Stimulated activated naive CD8-positive, alpha-beta T cell treated with anti-CD3 and anti-CD28 coated beads, Interleukin-15, Interleukin-2, amounts not matched to agents 100 U/mL and 50 U/mL, for 24 hours (primary cell): Measurements from ENCODE around the gene DNM1.
"Not testable (repeated sequence)": the region's sequence is repeated elsewhere in the genome, so short reads cannot be mapped to it uniquely, and the experiment has no call there.

Source experiments
- ATAC-seq: fragments of 150-1000 bp; cut with Tn5 transposase; one replicate; pipeline ENCODE4 v1.10.0; 2021
- DNase-seq: peaks from one replicate; pipeline ENCODE4 v3.0.0; 2021

The DNM1 gene

GRCh38 chr9:128178806-128179431, 24.3 kb upstream of the DNM1 start:
- ATAC-seq (no peak), DNase-seq (no peak)

GRCh38 chr9:128180001-128180400, 23.2 kb upstream of the DNM1 start:
- ATAC-seq (no peak), DNase-seq (no peak)

DNA sequence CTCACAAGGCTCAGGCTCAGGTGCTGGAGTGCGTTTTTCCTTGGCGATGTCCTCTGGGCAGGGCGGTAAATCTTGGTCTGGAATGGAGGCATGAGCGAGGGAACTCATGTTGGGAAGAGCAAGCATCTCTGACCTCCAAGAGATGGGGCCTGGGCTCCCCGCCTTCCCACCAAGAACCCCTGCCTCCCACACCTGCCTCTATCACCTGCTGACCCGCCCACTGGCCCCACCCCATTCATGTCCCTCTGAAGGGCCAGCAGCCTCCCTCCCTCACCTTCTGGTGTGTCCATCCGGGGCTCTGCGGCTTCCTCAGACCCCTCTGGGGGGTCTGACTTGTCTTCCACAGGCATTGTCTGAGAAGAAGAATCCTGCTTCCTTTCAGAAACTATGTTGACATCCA, 22.7 kb upstream of the DNM1 start:
- ATAC-seq (no peak), DNase-seq (no peak)

- not testable (repeated sequence) for ATAC-seq, DNase-seq
These were observed 21.7 kb upstream of the DNM1 start for GRCh38 chr9:128181480-128181879.

DNA sequence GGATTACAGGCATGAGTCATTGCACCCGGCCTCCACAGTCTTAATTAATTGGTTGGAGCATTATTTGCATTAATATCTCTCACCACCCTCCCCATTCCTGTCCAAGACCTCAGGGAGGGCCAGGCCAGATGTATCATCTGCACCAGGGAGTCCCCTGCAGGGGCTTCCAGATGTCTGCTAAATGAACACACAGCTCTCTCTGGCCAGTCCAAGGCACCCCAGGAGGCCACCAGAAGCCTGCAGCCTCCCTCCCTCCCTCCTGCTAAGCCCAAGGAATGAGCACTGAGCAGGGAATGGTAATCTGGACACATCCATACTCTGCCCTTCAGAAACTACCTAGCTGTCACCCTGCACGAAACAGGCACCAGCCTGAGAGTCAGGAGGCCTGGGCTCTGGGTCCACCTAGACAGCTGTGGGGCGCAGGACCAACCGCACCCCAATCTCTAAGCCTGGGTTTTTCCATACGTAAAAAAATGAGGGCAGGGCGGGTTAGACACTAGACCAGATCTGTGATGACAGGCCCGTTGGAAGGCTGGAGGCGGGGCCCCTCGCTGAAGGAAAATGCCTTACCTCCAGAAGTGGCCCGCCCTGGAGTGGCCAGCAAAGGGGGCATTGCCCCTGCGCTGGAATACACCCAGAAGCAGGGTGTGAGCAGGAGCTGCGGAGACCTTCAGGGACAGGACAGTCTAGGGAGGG, 20.1 kb upstream of the DNM1 start:
- no peak for ATAC-seq

DNA sequence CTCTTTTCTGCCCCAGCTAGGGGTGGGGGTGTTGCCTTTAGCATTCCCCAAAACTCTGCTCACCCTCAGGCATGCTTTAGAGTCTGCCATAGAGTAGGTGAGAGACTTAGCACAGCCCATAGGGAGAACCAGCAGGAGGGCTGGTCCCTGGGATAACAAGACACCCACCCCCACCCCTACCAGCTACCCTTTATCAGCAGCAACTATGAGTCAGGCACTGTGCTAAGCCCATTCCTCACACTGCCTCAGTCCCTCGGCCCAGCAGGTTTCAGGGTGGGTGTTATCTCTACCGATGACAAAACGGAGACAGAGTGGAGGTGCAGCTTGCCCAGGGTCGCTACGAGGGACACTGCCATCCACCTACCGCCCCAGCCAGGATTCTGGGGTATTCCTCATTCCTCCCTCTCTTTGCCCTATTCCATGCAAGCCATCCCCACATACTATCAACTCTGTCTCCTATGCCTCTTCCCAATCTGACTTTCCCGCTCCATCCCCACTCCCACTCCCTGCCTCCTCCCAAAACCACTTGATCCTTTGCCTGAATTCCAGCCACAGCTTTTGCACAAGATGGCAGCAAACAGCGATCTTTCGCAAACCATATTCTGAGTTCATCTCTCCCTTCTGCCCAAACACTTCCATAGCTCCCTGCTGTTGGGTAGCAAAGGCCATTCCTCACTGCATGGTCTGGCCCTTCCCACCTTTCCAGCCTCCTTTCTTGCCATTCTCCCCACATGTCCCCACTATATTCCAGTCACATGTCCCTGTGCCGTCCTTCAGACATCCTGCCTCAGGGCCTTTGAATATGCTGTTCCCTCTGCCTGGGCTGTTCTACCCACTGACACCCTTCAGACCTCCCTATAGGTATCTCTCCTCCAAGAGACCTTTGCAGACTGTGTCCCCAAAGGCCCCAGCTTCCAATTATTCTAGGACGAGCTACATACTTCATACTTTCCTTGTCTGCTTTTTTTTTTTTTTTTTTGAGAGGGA, 16.9 kb upstream of the DNM1 start:
- ATAC-seq (no peak), DNase-seq (no peak)

More for the DNA sequence above, 20.1 kb upstream of the DNM1 start:
- DNase-seq, result no peak

DNA sequence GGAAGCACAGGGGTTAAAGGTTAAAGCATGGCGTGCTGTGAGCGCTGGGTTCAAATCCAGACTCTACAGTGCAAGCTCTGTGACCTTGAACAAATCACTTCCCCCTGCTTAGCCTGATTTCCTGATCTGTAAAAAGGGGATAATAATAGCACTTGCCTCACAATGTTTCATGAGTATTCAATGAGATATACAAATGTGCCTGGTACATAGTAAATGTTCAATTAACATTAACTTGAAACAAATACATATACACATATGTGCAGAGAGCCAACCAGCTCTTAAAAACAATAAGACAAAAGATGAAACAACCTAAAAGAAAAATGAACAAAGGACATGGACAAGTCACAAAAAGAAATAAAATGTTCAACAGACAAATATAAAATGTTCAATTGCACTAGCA, 15.8 kb upstream of the DNM1 start:
- ATAC-seq, result no peak

DNA sequence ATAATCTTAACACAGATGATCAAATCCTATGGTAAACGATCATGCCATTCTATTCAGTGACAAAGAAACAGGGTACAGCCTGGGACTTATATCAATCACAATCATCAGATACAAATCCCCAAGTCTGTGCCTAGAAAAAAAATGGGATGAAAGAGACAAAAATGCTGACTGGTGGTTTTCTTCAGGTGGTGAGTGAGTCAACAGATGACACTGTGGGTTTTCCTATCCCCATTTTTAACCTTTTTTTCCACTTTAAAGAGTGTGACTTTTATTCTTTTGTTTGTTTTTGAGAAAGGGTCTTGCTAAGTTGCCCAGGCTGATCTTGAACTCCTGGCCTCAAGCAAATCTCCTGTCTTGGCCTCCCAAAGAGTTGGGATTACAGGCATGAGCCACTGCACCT, 15.0 kb upstream of the DNM1 start:
- ATAC-seq, result no peak
- DNase-seq, result no peak

More for the DNA sequence above, 15.8 kb upstream of the DNM1 start:
- no peak for DNase-seq

- ATAC-seq (no peak), DNase-seq (no peak)
These were observed 13.2 kb upstream of the DNM1 start for GRCh38 chr9:128190013-128190412.

- ATAC-seq (peak; percentile 40), DNase-seq (no peak)
These were observed 12.4 kb upstream of the DNM1 start for GRCh38 chr9:128190516-128191405.

- DNase-seq (peak; percentile 83), ATAC-seq (peak; percentile 95)
These were observed 11.7 kb upstream of the DNM1 start, which contains the start of gene CIZ1 for GRCh38 chr9:128191406-128192046. CIZ1 (minus strand) TSS chr9:128191572; CDS start chr9:128190857, 715 bp downstream.

- DNase-seq (no peak), ATAC-seq (no peak)
These were observed 10.4 kb upstream of the DNM1 start for GRCh38 chr9:128192601-128193371.

DNA sequence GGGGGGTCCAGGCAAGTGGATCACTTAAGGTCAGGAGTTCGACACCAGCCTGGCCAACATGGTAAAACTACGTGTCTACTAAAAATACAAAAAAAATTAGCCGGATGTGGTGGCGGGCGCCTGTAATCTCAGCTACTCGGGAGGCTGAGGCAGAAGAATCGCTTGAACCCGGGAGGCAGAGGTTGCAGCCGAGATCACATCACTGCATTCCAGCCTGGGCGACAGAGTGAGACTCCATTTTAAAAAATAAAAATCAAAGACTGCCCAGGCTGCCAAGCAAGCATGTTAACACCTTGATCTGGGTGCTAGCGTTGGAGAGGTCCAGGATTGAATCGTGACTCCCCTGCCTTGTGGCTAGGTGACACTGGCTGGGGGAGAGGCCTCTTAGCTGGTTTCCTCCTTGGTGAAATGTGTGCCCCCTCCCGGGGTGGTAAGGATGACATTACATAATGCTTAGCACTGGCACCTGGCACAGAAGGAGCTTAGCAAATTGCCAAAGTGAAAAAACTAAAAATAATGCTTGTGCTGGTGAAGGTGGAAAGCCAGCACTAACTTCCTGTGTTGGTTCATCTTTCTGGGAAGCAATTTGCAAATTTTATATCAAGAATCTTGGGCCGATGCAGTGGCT, 9.6 kb upstream of the DNM1 start:
- DNase-seq (no peak), ATAC-seq (no peak)

GRCh38 chr9:128201441-128202369, 1.5 kb upstream of the DNM1 start:
- ATAC-seq (peak; percentile 77), DNase-seq (peak; percentile 30)

GRCh38 chr9:128202648-128203023, 543 bp upstream of the DNM1 start:
- no peak for DNase-seq
- no peak for ATAC-seq

GRCh38 chr9:128203707-128204551, 750 bp downstream of the DNM1 start:
- DNase-seq (peak; percentile 24), ATAC-seq (no peak)

DNA sequence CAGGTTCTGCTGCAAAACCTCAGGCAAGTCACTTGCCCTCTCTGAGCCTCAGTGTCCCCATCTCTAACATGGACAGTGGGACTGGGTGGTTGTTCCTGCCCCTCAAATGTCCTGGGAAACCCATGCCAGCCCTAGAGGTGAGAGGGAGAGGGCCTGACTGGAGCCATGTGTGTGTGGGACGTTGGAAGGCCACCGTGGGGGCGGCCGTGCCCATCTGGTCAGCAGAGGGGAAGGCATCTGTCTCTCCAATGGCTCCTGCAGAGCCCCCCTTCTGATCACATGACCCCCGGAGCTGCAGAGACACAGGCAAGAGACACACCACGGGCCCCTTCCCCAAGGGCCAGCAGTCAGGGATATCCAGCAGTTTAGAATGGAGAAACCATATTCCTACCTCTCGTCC, 1.7 kb downstream of the DNM1 start:
- DNase-seq, result no peak
- ATAC-seq, result no peak
